IMR-90 (cell line): Measurements from ENCODE around the gene DHX57. TPM values are rescaled to one million over a fixed set of nuclear protein-coding genes. Genes with fewer than 3 reads are reported as not detected.

ENCODE experiments used
- ATAC-seq: fragments of 200-7000 bp; cut with Tn5 transposase; 2 replicates; pipeline ENCODE4 v1.9.1; 2020; ENCODE audit warnings: low read depth, mild to moderate bottlenecking, moderate library complexity
- BruUV-seq: library from RNA; stranded (reverse); fragments of 400-500 nt; replicated peaks from 2 replicates; lab custom pipeline; 2021; lab: Mats Ljungman, UMichigan
- CTCF ChIA-PET: fragments of 300-600 bp; formaldehyde crosslinking; extraction: SDS; loops from one replicate; lab custom pipeline; 2021; ENCODE audit warnings: antibody characterized with exemption; lab: Yijun Ruan, JAX
- POLR2A ChIA-PET: fragments of 300-600 bp; sonication (Branson Sonifier 250); formaldehyde crosslinking; loops from one replicate; lab custom pipeline; 2022; ENCODE audit warnings: antibody characterized with exemption; ENCODE audit not compliant: unreplicated experiment; lab: Charles Lee
- DNase-seq: peaks from one replicate; pipeline ENCODE4 v3.0.0; 2013
- H2AFZ ChIP-seq: replicated peaks from 2 replicates; pipeline ENCODE3; 2013; ENCODE audit warnings: low read length, mild to moderate bottlenecking; ENCODE audit not compliant: poor library complexity
- H2AK5ac ChIP-seq: 2 replicates; pipeline ENCODE4 v1.6.1; 2013; ENCODE audit warnings: low read depth, low read length, inconsistent platforms
- H2AK9ac ChIP-seq: replicated peaks from 2 replicates; pipeline ENCODE3; 2013; ENCODE audit warnings: mild to moderate bottlenecking, low read depth, low read length, moderate library complexity; ENCODE audit not compliant: poor library complexity
- H2BK120ac ChIP-seq: 2 replicates; pipeline ENCODE4 v1.6.1; 2013; ENCODE audit warnings: low read depth, low read length, inconsistent platforms
- H2BK15ac ChIP-seq: 3 replicates; pipeline ENCODE4 v1.6.1; 2013; ENCODE audit warnings: low read depth, low read length, inconsistent platforms
- H2BK20ac ChIP-seq: 2 replicates; pipeline ENCODE4 v1.6.1; 2013; ENCODE audit warnings: low read depth, mild to moderate bottlenecking, inconsistent platforms, low read length, moderate library complexity
- H2BK5ac ChIP-seq: 2 replicates; pipeline ENCODE4 v1.6.1; 2013; ENCODE audit warnings: mild to moderate bottlenecking, low read depth, low read length, inconsistent platforms; ENCODE audit not compliant: poor library complexity, severe bottlenecking
- H3K14ac ChIP-seq: replicated peaks from 2 replicates; pipeline ENCODE4 v1.6.1; 2013; ENCODE audit warnings: low read depth, low read length, inconsistent platforms
- H3K18ac ChIP-seq: 2 replicates; pipeline ENCODE4 v1.6.1; 2013; ENCODE audit warnings: low read depth, low read length, control low read depth
- H3K23ac ChIP-seq: 2 replicates; pipeline ENCODE4 v1.6.1; 2013; ENCODE audit warnings: low read depth, low read length, inconsistent platforms
- H3K27ac ChIP-seq: 2 replicates; pipeline ENCODE4 v1.5.1; 2013; ENCODE audit warnings: mild to moderate bottlenecking, control low read depth, low read length; ENCODE audit not compliant: insufficient read depth
- H3K27me3 ChIP-seq: 2 replicates; pipeline ENCODE4 v1.6.1; 2013; ENCODE audit warnings: low read length; ENCODE audit not compliant: control insufficient read depth, insufficient read depth
- H3K36me3 ChIP-seq: 2 replicates; pipeline ENCODE4 v1.6.1; 2013; ENCODE audit warnings: low read length, mixed read lengths; ENCODE audit not compliant: control insufficient read depth, insufficient read depth
- H3K4ac ChIP-seq: 2 replicates; pipeline ENCODE4 v1.6.1; 2013; ENCODE audit warnings: low read depth, low read length, inconsistent platforms
- H3K4me1 ChIP-seq: 2 replicates; pipeline ENCODE4 v1.6.1; 2013; ENCODE audit warnings: low read length, mixed read lengths; ENCODE audit not compliant: control insufficient read depth, insufficient read depth
- H3K4me2 ChIP-seq: 2 replicates; pipeline ENCODE4 v1.6.1; 2013; ENCODE audit warnings: low read depth, mild to moderate bottlenecking, control low read depth, low read length, moderate library complexity
- H3K4me3 ChIP-seq: 2 replicates; pipeline ENCODE4 v1.5.1; 2013; ENCODE audit warnings: low read depth, mild to moderate bottlenecking, control low read depth, low read length, moderate library complexity; ENCODE audit not compliant: insufficient read depth
- H3K56ac ChIP-seq: 2 replicates; pipeline ENCODE4 v1.6.1; 2013; ENCODE audit warnings: low read length, inconsistent platforms; ENCODE audit not compliant: insufficient read depth; ENCODE audit errors: extremely low read depth
- H3K79me1 ChIP-seq, 2 experiments: 2 replicates each; pipeline ENCODE4 v1.6.1; 2013; ENCODE audit warnings: low read length in 2 of 2, inconsistent platforms in 1 of 2, low read depth in 1 of 2
- H3K9ac ChIP-seq: 2 replicates; pipeline ENCODE4 v1.6.1; 2013; ENCODE audit warnings: low read depth, low read length, control low read depth
- H3K9me1 ChIP-seq: 2 replicates; pipeline ENCODE4 v1.6.1; 2013; ENCODE audit warnings: low read length, inconsistent platforms; ENCODE audit not compliant: insufficient read depth
- H3K9me3 ChIP-seq: 2 replicates; pipeline ENCODE4 v1.6.1; 2013; ENCODE audit warnings: low read length; ENCODE audit not compliant: control insufficient read depth, insufficient read depth
- H4K20me1 ChIP-seq: 2 replicates; pipeline ENCODE4 v1.6.1; 2013; ENCODE audit warnings: low read length, inconsistent platforms; ENCODE audit not compliant: insufficient read depth
- H4K5ac ChIP-seq: 2 replicates; pipeline ENCODE4 v1.6.1; 2013; ENCODE audit warnings: mild to moderate bottlenecking, low read depth, low read length, control low read depth
- H4K8ac ChIP-seq, 2 experiments: 2 replicates each; pipeline ENCODE4 v1.6.1; 2013; ENCODE audit warnings: low read depth in 2 of 2, low read length in 2 of 2, control low read depth in 1 of 2, inconsistent platforms in 1 of 2
- H4K91ac ChIP-seq: 2 replicates; pipeline ENCODE4 v1.6.1; 2013; ENCODE audit warnings: low read depth, low read length, inconsistent platforms; ENCODE audit not compliant: insufficient read depth
- BHLHE40 ChIP-seq: fragments of 150-350 bp; IDR thresholded peaks from 2 replicates; pipeline ENCODE4 v1.6.1; 2016; ENCODE audit warnings: mild to moderate bottlenecking, low read depth, low read length
- CEBPB ChIP-seq: IDR thresholded peaks from 2 replicates; pipeline ENCODE4 v1.6.1; 2012; ENCODE audit warnings: low read depth, low read length, improper control_type of control experiment
- MAFK ChIP-seq: IDR thresholded peaks from 2 replicates; pipeline ENCODE4 v1.6.1; 2012; ENCODE audit warnings: low read depth, low read length, improper control_type of control experiment
- MAZ ChIP-seq: IDR thresholded peaks from 2 replicates; pipeline ENCODE4 v1.6.1; 2012; ENCODE audit warnings: low read depth, mild to moderate bottlenecking, low read length, improper control_type of control experiment, moderate library complexity, borderline replicate concordance
- MXI1 ChIP-seq: IDR thresholded peaks from 2 replicates; pipeline ENCODE4 v1.6.1; 2012; ENCODE audit warnings: low read depth, mild to moderate bottlenecking, low read length, moderate library complexity, borderline replicate concordance
- NFE2L2 ChIP-seq: fragments of 150-350 bp; IDR thresholded peaks from 2 replicates; pipeline ENCODE4 v1.6.1; 2016; ENCODE audit warnings: low read depth, mild to moderate bottlenecking, low read length
- POLR2A ChIP-seq: IDR thresholded peaks from 2 replicates; pipeline ENCODE4 v1.6.1; 2012; ENCODE audit warnings: mild to moderate bottlenecking, low read depth, low read length
- RAD21 ChIP-seq: IDR thresholded peaks from 2 replicates; pipeline ENCODE4 v1.6.1; 2012; ENCODE audit warnings: low read length, improper control_type of control experiment
- RCOR1 ChIP-seq: IDR thresholded peaks from 2 replicates; pipeline ENCODE4 v1.6.1; 2012; ENCODE audit warnings: mild to moderate bottlenecking, low read length, improper control_type of control experiment; ENCODE audit not compliant: insufficient replicate concordance
- RFX5 ChIP-seq: IDR thresholded peaks from 2 replicates; pipeline ENCODE4 v1.8.0; 2012; ENCODE audit warnings: low read depth, mild to moderate bottlenecking, low read length, moderate library complexity
- SMC3 ChIP-seq: fragments of 150-350 bp; IDR thresholded peaks from 2 replicates; pipeline ENCODE4 v1.6.1; 2016; ENCODE audit warnings: low read depth, mild to moderate bottlenecking, antibody characterized with exemption, low read length, moderate library complexity
- USF2 ChIP-seq: fragments of 150-350 bp; IDR thresholded peaks from 2 replicates; pipeline ENCODE4 v1.6.1; 2017; ENCODE audit warnings: mild to moderate bottlenecking, antibody characterized with exemption, low read length, low read depth
- WGBS, 2 experiments: methylation state at CpG; one replicate each; pipeline versions ENCODE4 v1.1.5 to v1.1.7; 2013; ENCODE audit warnings: missing lambda C conversion rate in 2 of 2; ENCODE audit not compliant: insufficient read length in 1 of 2; ENCODE audit errors: extremely low coverage in 2 of 2; 5-methylcytosine and 5-hydroxymethylcytosine counted together
- dilution Hi-C: fragments of 300-500 bp; cut with HindIII; formaldehyde crosslinking; loops from one replicate; pipeline ENCODE4 v1.14.3; 2018; ENCODE audit warnings: low sequenced_read_pairs; ENCODE audit not compliant: unreplicated experiment
- in situ Hi-C: fragments of 300-500 bp; cut with MboI; formaldehyde crosslinking; loops from 3 replicates; pipeline ENCODE4 v1.14.3; 2019; ENCODE audit warnings: low sequenced_read_pairs, inconsistent platforms, mixed read lengths
- intact Hi-C: fragments of 100-400 bp; cut with micrococcal nuclease; formaldehyde crosslinking; loops from 2 replicates; pipeline ENCODE4 v1.10.0; 2022
- polyA plus RNA-seq, 3 experiments: library from polyadenylated mRNA; depleted of rRNA; stranded (reverse); fragments of >200 nt; gene quantifications; 2 replicates each; pipeline ENCODE4 v1.2.3, GENCODE V29; 2012; ENCODE audit warnings: low replicate concordance in 1 of 3
- total RNA-seq: library from RNA; depleted of rRNA; stranded (reverse); fragments of >200 nt; gene quantifications from 2 replicates; pipeline ENCODE4 v1.2.3, GENCODE V29; 2012
- TF ChIP-seq, protein P1 (sequence below): fragments of 150-350 bp; IDR thresholded peaks from 2 replicates; pipeline ENCODE4 v1.6.1; 2016; ENCODE audit warnings: low read depth, mild to moderate bottlenecking, low read length, moderate library complexity, borderline replicate concordance
- TF ChIP-seq, protein P2 (sequence below): conservative IDR thresholded peaks from 2 replicates; pipeline ENCODE4 v1.5.1; 2012; ENCODE audit warnings: mild to moderate bottlenecking, low read depth, low read length, improper control_type of control experiment

Gene DHX57
- total and polyA plus RNA-seq, 2 of the 4 experiments (the other 2 are of a cell fraction), result 9.5 to 24.4 TPM

DNA sequence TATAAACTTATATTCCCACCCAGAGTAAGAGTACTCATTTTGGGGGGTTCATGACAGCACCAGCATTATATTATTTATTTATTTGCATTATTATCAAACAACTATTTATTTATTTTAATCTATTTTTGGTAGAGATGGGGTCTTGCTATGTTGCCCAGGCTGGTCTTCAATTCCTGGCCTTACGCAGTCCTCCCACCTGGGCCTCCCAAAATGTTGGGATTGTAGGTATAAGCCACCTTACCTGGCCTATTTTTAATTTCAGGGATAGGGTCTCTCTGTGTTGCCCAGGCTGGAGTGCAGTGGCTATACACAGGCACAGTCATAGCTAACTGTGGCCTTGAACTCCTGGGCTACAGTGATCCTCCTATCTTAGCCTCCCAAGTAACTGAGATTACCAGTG lies 67.1 kb downstream of the DHX57 start:
- no CpG with 5 or more reads among the region's 1 CpG for WGBS, 2 experiments
- Histone ChIP-seq H3K79me1 (no peaks in the 10 kb centered on the region), H2BK20ac (no peak overlapping the region), H2AK5ac (no peak overlapping the region), H2BK120ac (no peak overlapping the region), H2AFZ (no peak overlapping the region), H4K20me1 (no peaks in the 10 kb centered on the region), H2BK5ac (no peak overlapping the region), H3K4me3 (no peak overlapping the region), H4K91ac (no peak overlapping the region), H4K5ac (no peak overlapping the region), H3K23ac (no peak overlapping the region), H3K14ac (no peak overlapping the region), H3K9me3 (no peaks in the 10 kb centered on the region), H3K36me3 (peaks cover 19% of the 10 kb centered on the region), H3K4me1 (no peaks in the 10 kb centered on the region), H3K9me1 (no peaks in the 10 kb centered on the region), H3K4ac (no peak overlapping the region), H4K8ac (no peak overlapping the region), H3K56ac (no peak overlapping the region), H2BK15ac (no peak overlapping the region), H2AK9ac (no peak overlapping the region), H3K9ac (no peak overlapping the region), H3K4me2 (no peak overlapping the region), H3K27ac (no peak overlapping the region), H3K27me3 (no peaks in the 10 kb centered on the region), H3K18ac (no peak overlapping the region)
- no peak for TF ChIP-seq RCOR1
- TF ChIP-seq BHLHE40, result no peak
- TF ChIP-seq POLR2A, result no peak
- no peak for TF ChIP-seq NFE2L2
- TF ChIP-seq CEBPB, result no peak
- TF ChIP-seq USF2, result no peak
- TF ChIP-seq MAFK, result no peak
- no peak for TF ChIP-seq MXI1
- TF ChIP-seq, protein P1, sequence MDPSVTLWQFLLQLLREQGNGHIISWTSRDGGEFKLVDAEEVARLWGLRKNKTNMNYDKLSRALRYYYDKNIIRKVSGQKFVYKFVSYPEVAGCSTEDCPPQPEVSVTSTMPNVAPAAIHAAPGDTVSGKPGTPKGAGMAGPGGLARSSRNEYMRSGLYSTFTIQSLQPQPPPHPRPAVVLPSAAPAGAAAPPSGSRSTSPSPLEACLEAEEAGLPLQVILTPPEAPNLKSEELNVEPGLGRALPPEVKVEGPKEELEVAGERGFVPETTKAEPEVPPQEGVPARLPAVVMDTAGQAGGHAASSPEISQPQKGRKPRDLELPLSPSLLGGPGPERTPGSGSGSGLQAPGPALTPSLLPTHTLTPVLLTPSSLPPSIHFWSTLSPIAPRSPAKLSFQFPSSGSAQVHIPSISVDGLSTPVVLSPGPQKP, result no peak
- no peak for TF ChIP-seq MAZ
- TF ChIP-seq RAD21, result no peak
- TF ChIP-seq, protein P2, sequence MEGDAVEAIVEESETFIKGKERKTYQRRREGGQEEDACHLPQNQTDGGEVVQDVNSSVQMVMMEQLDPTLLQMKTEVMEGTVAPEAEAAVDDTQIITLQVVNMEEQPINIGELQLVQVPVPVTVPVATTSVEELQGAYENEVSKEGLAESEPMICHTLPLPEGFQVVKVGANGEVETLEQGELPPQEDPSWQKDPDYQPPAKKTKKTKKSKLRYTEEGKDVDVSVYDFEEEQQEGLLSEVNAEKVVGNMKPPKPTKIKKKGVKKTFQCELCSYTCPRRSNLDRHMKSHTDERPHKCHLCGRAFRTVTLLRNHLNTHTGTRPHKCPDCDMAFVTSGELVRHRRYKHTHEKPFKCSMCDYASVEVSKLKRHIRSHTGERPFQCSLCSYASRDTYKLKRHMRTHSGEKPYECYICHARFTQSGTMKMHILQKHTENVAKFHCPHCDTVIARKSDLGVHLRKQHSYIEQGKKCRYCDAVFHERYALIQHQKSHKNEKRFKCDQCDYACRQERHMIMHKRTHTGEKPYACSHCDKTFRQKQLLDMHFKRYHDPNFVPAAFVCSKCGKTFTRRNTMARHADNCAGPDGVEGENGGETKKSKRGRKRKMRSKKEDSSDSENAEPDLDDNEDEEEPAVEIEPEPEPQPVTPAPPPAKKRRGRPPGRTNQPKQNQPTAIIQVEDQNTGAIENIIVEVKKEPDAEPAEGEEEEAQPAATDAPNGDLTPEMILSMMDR, result no peak
- TF ChIP-seq SMC3, result no peak
- no peak for TF ChIP-seq RFX5
- POLR2A ChIA-PET, result interaction anchor here (0.8 kb wide), 1 partner anchor 57 kb away, joined by 4 read pairs; the partner anchor contains the start of gene SRSF7
- ATAC-seq (no peak), DNase-seq (no peak)
- CTCF ChIA-PET, result interaction anchor here (0.7 kb wide), 1 partner anchor 14 kb away, joined by 3 read pairs; no protein-coding TSS in a partner anchor
- in situ Hi-C loops (no loop called here), intact Hi-C loops (no loop called here), dilution Hi-C loops (no loop called here)
- BruUV-seq, result no TSS peak
